ENCODE data around the gene PHPT1. TPM values are rescaled to one million over a fixed set of nuclear protein-coding genes. Genes with fewer than 3 reads are reported as not detected.
A peak's percentile ranks its signal among the peaks of the same experiment; 100 is the strongest.

The PHPT1 gene
- total and polyA plus RNA-seq, 8 donors, result 31.5 to 168 (median 42.9) TPM

- intact Hi-C loops (cut with DNase I; ENCODE audit: low total_unique reads), result no loop called here
- TF ChIP-seq CTCF (IDR thresholded peaks at IDR 0.05), result no peak
- no peak for TF ChIP-seq POLR2A (IDR thresholded peaks at IDR 0.05)
- TF ChIP-seq EP300 (IDR thresholded peaks at IDR 0.05), result no peak
- Histone ChIP-seq H3K27ac (peak overlapping the region; percentile 70 to 96 (median 92)), H3K4me3 (peak overlapping the region; percentile 94 to 100 (median 98)), H3K36me3 (peaks cover 5 to 34% (median 21%) of the 10 kb centered on the region in 4 donors), H3K4me1 (peaks cover 30 to 61% (median 48%) of the 10 kb centered on the region in 4 donors), H3K27me3 (no peaks in the 10 kb centered on the region), H3K9me3 (no peaks in the 10 kb centered on the region)
- peak; percentile 34 to 57 for DNase-seq
- WGBS, 5 donors, result 0 to 1% (median 0%) methylated on average over 53 to 93 of the region's 93 CpGs
Observed at GRCh38 chr9:136808075-136808805, 41.0 kb upstream of the PHPT1 start.

GRCh38 chr9:136808806-136809158, 40.4 kb upstream of the PHPT1 start:
- Histone ChIP-seq H3K4me1 (peaks cover 30 to 61% (median 48%) of the 10 kb centered on the region in 4 donors), H3K9me3 (no peaks in the 10 kb centered on the region), H3K27ac (peak overlapping the region in 4 of 5 donors; percentile 70 to 96 (median 90)), H3K27me3 (no peaks in the 10 kb centered on the region), H3K4me3 (peak overlapping the region; percentile 94 to 100 (median 98)), H3K36me3 (peaks cover 6 to 37% (median 23%) of the 10 kb centered on the region in 4 donors)
- TF ChIP-seq POLR2AphosphoS5 (IDR thresholded peaks at IDR 0.05) (no peak), EP300 (IDR thresholded peaks at IDR 0.05) (no peak), CTCF (IDR thresholded peaks at IDR 0.05) (no peak)
- WGBS, 5 donors, result 2 to 7% (median 5%) methylated on average over 14 of the region's 14 CpGs
- peak in 1 of 2 donors; percentile 44 for DNase-seq
- intact Hi-C loops (cut with DNase I; ENCODE audit: low total_unique reads), result no loop called here

GRCh38 chr9:136814725-136815421, 34.3 kb upstream of the PHPT1 start:
- no peak overlapping the region for H3K27ac ChIP-seq
- no peaks in the 10 kb centered on the region for H3K27me3 ChIP-seq
- WGBS, 5 donors, result 90 to 95% (median 94%) methylated on average over 13 of the region's 13 CpGs

More at GRCh38 chr9:136814725-136815421, 34.3 kb upstream of the PHPT1 start:
- Histone ChIP-seq H3K36me3 (peaks cover 11 to 57% (median 36%) of the 10 kb centered on the region in 4 donors), H3K4me3 (no peak overlapping the region), H3K9me3 (no peaks in the 10 kb centered on the region), H3K4me1 (peaks cover 5 to 31% (median 17%) of the 10 kb centered on the region in 4 donors)
- intact Hi-C loops (cut with DNase I; ENCODE audit: low total_unique reads), result no loop called here
- TF ChIP-seq EP300 (IDR thresholded peaks at IDR 0.05), result no peak
- no peak for TF ChIP-seq POLR2AphosphoS5 (IDR thresholded peaks at IDR 0.05)
- TF ChIP-seq POLR2A (IDR thresholded peaks at IDR 0.05), result no peak
- TF ChIP-seq CTCF (IDR thresholded peaks at IDR 0.05), result no peak
- DNase-seq, result no peak

Measured in stomach (tissue), 9 donors.